Measurements from ENCODE around the gene BFSP1. TPM values are rescaled to one million over a fixed set of nuclear protein-coding genes. Genes with fewer than 3 reads are reported as not detected.

Gene BFSP1
- total RNA-seq, 1 donor from 2014 or later, result 3.5 TPM

DNA sequence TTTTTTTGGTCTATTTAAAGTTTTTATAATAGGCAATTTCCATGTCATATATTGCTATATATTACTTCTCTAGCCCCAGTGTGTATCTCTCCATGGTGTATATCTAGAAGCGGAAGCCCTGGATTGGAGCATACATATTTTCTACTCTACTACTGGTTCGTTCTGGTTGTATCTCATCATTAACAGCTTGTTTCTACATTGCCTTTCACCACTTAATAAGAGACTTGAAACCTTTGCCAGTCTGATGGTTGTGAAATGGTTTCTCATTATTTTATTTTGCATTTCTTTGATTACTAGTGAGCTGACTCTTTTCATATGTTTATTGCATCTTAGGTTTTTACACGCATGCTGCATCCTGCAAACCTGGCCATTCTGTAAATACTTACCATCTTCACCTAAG, 42.3 kb upstream of the BFSP1 start:
- H3K36me3 Mint-ChIP-seq (ENCODE audit: low read depth, unreplicated experiment), result peaks cover 5% of the 10 kb centered on the region
- H3K27me3 Mint-ChIP-seq (ENCODE audit: unreplicated experiment), result peaks cover 8% of the 10 kb centered on the region
- H3K4me1 Mint-ChIP-seq (ENCODE audit: unreplicated experiment), result peaks cover 24% of the 10 kb centered on the region
- H3K4me3 Mint-ChIP-seq (ENCODE audit: unreplicated experiment), result no peak overlapping the region
- no peak for DNase-seq (ENCODE audit: low spot score)
- H3K27ac Mint-ChIP-seq (ENCODE audit: unreplicated experiment), result no peak overlapping the region
- no peaks in the 10 kb centered on the region for H3K9me3 Mint-ChIP-seq (ENCODE audit: unreplicated experiment)
- TF ChIP-seq, protein P1, sequence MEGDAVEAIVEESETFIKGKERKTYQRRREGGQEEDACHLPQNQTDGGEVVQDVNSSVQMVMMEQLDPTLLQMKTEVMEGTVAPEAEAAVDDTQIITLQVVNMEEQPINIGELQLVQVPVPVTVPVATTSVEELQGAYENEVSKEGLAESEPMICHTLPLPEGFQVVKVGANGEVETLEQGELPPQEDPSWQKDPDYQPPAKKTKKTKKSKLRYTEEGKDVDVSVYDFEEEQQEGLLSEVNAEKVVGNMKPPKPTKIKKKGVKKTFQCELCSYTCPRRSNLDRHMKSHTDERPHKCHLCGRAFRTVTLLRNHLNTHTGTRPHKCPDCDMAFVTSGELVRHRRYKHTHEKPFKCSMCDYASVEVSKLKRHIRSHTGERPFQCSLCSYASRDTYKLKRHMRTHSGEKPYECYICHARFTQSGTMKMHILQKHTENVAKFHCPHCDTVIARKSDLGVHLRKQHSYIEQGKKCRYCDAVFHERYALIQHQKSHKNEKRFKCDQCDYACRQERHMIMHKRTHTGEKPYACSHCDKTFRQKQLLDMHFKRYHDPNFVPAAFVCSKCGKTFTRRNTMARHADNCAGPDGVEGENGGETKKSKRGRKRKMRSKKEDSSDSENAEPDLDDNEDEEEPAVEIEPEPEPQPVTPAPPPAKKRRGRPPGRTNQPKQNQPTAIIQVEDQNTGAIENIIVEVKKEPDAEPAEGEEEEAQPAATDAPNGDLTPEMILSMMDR (IDR thresholded peaks at IDR 0.05; ENCODE audit: unreplicated experiment), result no peak

DNA sequence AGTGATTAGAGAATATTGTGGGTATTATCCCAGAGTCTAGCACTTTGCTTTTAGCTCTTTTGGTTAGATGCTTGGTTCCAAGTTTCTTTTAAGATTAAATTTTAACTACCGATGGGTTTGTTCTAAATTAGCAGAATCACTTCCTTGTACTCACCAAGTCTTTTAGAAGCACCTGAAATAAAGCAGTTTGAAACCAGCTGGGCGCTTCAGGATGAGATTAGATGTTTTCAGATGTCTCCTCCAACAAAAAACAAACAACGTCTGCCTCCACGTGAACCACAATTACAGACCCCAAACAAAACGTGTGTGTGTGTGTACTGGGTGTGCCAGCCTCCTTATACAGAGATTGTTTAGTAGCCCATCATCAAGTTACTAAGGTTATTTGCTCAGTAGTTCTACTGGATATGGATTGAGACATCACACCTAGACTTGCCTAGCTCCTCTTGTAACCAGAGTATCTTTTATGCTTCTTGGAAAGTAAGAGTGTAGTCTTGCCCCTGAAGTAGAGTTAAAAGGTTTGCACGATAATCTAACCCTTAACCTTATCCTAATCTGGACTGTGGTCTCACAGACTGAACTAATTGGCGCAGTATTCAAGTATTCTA, 41.0 kb upstream of the BFSP1 start:
- Mint-ChIP-seq H3K36me3 (ENCODE audit: low read depth, unreplicated experiment) (peaks cover 10% of the 10 kb centered on the region), H3K9me3 (ENCODE audit: unreplicated experiment) (no peaks in the 10 kb centered on the region), H3K27ac (ENCODE audit: unreplicated experiment) (no peak overlapping the region), H3K4me1 (ENCODE audit: unreplicated experiment) (peaks cover 29% of the 10 kb centered on the region), H3K4me3 (ENCODE audit: unreplicated experiment) (peak overlapping the region; percentile 13), H3K27me3 (ENCODE audit: unreplicated experiment) (peaks cover 10% of the 10 kb centered on the region)
- DNase-seq (ENCODE audit: low spot score), result no peak
- TF ChIP-seq, protein P1 (IDR thresholded peaks at IDR 0.05; ENCODE audit: unreplicated experiment), result no peak

DNA sequence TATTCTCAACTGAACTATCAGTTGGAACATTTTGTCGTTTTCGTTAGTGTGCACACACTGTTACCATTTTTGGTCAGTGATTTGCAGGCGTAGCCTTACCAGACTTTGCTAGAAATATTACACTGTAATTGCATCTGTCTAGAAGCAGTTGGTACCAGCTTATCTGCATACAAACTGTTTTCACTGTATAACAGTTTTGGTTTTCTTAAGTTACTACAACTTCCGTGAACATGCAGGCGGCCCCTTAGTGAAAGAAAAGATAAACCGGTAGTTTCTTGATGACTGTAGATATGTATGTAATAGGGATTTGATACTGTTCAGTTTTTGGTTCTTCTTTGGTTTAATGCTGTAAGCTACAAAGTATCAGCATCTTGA, 40.0 kb upstream of the BFSP1 start:
- Mint-ChIP-seq H3K27ac (ENCODE audit: unreplicated experiment) (peak overlapping the region; percentile 96), H3K36me3 (ENCODE audit: low read depth, unreplicated experiment) (peaks cover 10% of the 10 kb centered on the region), H3K4me3 (ENCODE audit: unreplicated experiment) (peak overlapping the region; percentile 97), H3K9me3 (ENCODE audit: unreplicated experiment) (no peaks in the 10 kb centered on the region), H3K4me1 (ENCODE audit: unreplicated experiment) (peaks cover 27% of the 10 kb centered on the region), H3K27me3 (ENCODE audit: unreplicated experiment) (peaks cover 10% of the 10 kb centered on the region)
- TF ChIP-seq, protein P1 (IDR thresholded peaks at IDR 0.05; ENCODE audit: unreplicated experiment), result no peak
- DNase-seq (ENCODE audit: low spot score), result no peak

DNA sequence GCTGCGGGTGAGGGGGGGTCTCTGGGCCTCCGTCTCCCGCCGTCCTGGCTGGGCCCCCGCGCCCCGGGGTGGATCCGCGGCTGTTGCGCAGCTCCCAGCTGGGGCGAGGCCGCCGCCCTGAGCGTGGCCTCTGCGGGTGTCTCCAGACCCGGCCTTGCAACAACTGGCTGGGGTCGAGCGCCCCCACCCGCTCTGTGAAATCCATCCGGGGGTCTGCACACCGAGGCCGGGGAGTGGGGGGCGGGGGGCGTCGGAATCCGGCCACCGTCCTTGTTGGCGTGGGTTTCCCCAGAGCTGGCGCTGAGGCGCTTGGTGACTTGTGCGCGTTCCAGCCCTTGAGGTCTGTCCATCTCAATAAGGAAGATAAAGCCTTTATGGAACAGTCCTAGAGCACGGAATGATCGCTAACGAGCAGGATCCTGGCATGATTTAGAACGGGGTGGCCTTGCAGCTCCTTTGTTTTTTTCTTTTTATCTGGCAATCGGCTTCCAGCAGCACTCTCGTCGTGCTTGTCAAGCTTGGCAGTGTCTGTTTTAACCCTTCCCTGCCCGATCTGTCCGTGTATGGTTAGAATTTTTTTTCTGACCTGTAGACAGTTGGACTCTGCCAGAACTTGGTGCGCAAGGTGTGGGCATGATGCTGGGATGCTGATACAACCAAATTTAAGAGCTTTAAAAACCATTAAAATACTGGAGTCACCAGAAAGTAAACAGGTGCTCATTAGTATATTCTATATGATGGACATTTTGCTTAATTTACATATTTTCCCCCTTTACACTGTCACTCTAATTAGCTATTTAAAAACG, 39.4 kb upstream of the BFSP1 start:
- Mint-ChIP-seq H3K27me3 (ENCODE audit: unreplicated experiment) (peaks cover 10% of the 10 kb centered on the region), H3K9me3 (ENCODE audit: unreplicated experiment) (no peaks in the 10 kb centered on the region), H3K27ac (ENCODE audit: unreplicated experiment) (peak overlapping the region; percentile 96), H3K36me3 (ENCODE audit: low read depth, unreplicated experiment) (peaks cover 10% of the 10 kb centered on the region), H3K4me3 (ENCODE audit: unreplicated experiment) (peak overlapping the region; percentile 97), H3K4me1 (ENCODE audit: unreplicated experiment) (peaks cover 25% of the 10 kb centered on the region)
- peak; percentile 56 for DNase-seq (ENCODE audit: low spot score)
- TF ChIP-seq, protein P1 (IDR thresholded peaks at IDR 0.05; ENCODE audit: unreplicated experiment), result no peak

All from endothelial cell (in vitro differentiated cells).